ENCODE results near the gene PTGER1. TPM values are rescaled to one million over a fixed set of nuclear protein-coding genes. Genes with fewer than 3 reads are reported as not detected.

Gene PTGER1
- polyA plus RNA-seq, 3 donors from 2014 or later: 0.17 to 1.2 TPM; not detected in 1

Other genes starting within 250 kb of the PTGER1 start
- gene ADGRE5, start 93.9 kb downstream of the PTGER1 start, polyA plus RNA-seq: 100 to 1,000 TPM; 360 to 783 (median 485) TPM
- 100 to 1,000 TPM; 117 to 177 (median 144) TPM for gene DDX39A, start 56.0 kb downstream of the PTGER1 start, polyA plus RNA-seq
- gene PKN1, start 42.0 kb downstream of the PTGER1 start, polyA plus RNA-seq: 10 to 100 TPM; 74.3 to 94.6 (median 84.7) TPM
- 10 to 100 TPM; 42.0 to 49.0 (median 47.0) TPM for gene GIPC1, start 20.8 kb upstream of the PTGER1 start, polyA plus RNA-seq
- gene DNAJB1, start 43.0 kb upstream of the PTGER1 start, polyA plus RNA-seq: 100 to 1,000 TPM; 116 to 164 (median 120) TPM
- gene TECR, start 54.2 kb upstream of the PTGER1 start, polyA plus RNA-seq: 100 to 1,000 TPM; 203 to 317 (median 289) TPM
- 100 to 1,000 TPM; 400 to 782 (median 502) TPM for gene NDUFB7, start 96.7 kb upstream of the PTGER1 start, polyA plus RNA-seq
- under 1 TPM in 1 of 3 donors, not detected in 2; 0.62 TPM for gene CLEC17A, start 107.7 kb upstream of the PTGER1 start, polyA plus RNA-seq
- gene ADGRE3, start 199.5 kb upstream of the PTGER1 start, polyA plus RNA-seq: under 1 TPM in 1 of 3 donors, not detected in 2; 0.66 TPM
- gene ZNF333, start 214.7 kb upstream of the PTGER1 start, polyA plus RNA-seq: 10 to 100 TPM; 10.8 to 15.1 (median 14.6) TPM

All from immature natural killer cell (primary cell).